HG03442 (cell line): ENCODE measurements around the gene NCKAP5L.

Experiments
- ATAC-seq: cut with Tn5 transposase; IDR thresholded peaks from one replicate; pipeline ENCODE4 v1.9.1; 2021; ENCODE audit warnings: mild to moderate bottlenecking, moderate library complexity; ENCODE audit not compliant: unreplicated experiment

NCKAP5L gene

DNA sequence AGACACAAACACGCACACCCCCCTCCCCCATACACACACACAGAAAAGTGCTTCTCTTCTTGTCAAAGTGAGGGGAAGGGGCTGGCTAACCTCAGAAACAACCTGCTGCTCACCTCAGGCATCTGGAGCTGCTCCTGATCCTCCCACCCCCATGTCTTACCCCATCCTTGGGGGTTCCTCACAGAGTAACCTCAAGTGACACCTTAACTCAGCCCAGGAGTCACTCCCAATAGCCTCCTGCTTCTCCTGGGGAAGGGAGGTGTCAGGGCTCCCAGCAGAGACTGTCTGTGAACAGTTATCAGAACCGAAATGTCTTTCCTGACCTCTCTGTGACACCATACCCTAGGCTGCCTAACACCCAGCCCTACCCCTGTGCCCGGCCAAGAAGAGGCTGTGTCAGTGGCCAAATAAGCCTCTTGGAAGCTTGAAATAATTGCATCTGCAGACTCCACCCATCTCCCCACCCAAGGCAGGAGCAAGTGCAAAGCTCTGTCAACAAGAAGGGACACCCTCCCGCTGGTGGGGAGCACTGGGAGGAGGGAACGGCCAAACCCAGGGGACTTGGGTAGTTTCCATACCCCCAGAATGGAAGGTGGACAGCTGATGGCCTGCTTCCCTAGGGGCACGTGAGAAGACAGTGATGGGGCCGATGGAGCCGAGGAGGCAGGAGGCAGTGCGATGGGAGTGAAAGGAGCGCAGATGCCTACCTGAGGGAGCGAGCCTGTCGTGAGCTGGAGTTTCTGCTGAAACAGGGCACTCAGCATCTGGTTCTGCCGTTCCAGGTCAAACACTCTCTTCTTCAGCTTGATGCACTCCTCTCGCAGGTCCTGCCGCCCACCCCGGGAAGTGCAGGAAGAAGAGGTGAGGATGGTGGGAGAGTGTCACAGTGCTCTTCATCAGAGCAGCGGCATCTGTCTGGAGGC is 26.8 kb downstream of the NCKAP5L start:
- no peak for ATAC-seq

DNA sequence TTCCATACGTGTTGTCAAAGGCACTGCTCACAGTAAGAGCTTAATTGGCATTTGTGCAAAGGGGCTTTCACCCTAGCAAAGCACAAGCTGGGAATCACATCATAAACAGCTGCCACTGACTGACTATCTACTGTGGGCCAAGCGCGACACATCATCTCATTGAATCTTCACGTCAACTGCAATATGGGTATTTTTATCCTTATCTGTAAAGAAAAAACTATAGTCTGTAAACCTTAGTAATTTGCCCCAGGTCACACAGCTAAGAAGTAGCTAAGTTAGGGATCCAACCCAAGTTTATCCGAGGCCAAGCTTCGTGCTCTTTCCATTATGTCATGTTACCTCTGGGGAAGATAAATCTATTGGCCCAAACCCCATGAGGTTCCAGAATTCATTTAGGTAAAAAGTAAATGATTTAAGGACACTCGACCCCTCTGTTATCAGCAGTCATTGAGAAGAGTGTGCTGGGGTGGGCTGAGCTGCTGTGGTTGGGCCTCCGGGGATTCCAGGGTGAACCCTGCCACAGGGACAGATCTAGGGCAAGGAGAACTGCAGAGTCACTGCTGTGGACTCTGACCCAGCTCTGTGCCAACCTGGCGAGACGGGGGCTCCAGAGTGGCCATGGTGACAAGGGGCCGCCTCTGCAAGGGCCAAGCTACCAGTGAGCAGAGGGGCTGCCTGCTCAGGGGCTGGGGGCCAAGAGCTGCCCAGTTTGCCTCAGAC is 27.6 kb downstream of the NCKAP5L start:
- no peak for ATAC-seq

DNA sequence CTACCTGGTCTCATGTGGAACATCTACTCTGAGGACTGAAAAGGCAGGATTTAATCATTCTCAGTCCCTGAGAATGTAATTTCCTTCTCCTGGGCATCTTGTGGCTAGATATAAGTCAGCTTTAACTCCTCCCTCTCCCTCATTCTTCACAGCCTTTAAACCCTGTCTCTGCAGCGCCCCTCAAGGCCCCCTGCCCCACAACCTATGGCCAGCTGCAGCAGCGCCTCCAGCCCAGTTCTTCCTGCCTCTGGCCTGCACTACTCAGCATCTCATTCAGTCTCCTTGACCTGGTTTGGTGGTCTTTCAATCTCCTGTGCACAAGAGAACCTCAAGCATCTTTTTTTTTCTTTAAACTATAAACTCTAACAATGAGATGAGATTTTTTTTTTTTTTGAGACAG is 29.3 kb downstream of the NCKAP5L start:
- no peak for ATAC-seq

DNA sequence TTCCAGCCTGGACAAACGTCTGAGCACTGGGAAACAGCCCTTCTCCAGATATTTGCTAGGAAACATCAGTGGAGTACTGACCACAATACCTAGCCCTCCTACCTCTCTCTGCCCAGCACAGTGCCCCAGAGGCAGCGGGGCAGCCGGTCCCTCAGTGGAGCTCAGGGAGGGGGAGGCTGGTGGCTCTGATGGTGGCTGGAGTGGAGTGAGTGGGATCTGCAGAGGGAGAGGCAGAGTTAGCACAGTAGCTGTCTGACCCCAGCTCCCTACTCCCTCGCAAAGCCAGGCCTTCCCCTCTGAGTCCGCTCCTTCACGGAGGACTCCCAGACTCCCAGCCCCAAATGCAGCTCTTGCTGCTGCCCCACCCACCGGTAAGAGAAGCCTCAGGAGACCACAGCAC is 30.0 kb downstream of the NCKAP5L start:
- no peak for ATAC-seq

DNA sequence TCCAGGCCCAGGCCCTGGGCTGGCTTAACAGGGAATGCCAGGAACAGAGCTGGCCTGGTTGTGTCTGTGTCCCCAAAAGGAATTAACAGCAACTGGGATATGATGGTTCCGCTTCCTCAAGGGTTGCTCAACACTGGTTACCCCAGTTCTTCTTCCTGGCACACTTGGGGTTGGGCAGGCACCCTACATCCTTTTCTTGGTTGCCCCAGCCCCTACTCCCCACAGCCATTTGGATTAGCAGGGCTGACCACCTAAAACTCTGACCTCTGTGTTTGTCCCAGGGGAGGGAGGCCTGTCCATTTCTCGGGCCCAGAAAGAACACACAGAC is 30.8 kb downstream of the NCKAP5L start:
- ATAC-seq: no peak

DNA sequence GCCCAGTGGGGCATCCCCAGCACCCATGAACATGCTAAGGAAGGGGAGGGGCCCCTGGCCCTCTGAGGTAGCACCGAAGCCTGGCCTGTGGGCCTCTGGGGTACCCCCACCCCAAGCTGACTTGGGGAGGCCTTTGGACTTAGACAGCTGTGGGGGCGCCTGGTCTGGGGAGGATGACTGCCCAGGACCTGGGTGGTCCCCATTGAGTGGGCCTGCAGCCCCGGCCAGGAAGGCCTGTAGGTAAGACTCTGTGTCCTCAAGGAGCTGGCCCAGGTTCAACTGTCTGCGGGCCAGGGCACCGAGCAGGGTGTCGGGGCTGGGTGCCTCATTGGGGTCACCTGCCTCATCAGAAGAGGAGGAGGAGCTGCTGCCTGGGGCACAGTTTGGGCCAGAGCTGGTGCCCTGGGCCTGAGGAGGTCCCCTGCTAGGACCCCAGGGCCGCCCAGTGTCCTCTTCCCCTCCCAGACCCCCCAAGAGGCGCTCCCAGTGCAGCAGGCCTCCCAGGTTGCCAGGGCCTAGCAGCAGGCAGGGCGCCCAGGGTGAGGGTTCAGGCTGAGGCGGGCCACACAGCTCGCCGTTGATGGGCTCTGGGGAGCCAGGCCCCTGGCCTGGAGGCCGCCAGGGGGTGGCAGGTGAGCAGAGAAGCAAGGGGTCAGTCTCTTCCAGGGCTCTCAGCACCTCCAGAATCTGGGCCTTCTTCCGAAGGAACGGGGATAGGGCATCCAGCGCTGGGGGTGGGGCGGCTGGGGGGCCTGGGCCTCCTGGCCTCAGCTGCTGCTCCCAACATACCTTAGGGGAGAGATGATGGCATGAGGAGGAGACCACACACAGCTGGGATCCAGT is 31.4 kb downstream of the NCKAP5L start:
- no peak for ATAC-seq

DNA sequence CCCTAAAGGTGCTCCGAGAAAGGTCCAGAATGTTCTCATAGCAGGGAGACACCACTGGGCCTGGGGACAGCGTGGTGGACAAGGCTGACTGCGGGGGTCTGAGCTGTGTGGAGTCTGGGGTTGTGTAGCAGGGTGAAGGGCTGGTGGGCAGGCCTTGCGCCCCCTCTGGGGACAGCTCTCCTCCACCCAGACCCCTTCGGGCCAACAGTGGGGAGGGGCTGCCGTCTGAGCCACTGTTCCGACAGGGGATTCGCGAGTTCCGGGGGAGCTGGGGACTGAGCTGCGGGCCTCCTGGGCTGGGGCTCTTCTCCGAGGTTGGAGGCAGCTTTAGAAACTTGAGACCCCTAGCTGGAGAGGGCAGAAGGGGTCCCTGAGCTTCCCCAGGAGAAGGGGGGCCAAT is 32.1 kb downstream of the NCKAP5L start:
- no peak for ATAC-seq

DNA sequence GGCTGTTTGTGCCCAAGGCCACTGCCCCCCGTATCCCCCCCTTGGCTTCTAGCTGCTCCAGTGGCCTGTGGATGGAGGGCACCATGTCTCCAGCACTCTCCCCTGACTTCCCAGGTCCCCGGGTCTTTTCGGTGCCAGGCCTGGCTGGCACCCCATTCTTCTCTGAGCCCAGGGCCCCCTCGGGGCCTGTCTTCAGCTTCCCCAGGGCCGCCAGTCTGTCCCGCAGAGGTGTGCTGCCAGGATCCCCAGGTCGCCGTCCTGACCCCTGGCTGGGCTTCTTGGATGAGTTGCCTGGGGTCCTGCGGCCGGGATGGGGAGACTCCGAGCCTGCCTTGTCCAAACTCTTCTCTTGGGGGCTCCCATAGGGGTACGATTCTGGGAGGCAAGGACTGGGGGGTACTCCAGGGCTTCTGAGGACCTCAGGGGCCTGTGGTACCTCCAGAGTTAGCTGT is 32.5 kb downstream of the NCKAP5L start:
- no peak for ATAC-seq

DNA sequence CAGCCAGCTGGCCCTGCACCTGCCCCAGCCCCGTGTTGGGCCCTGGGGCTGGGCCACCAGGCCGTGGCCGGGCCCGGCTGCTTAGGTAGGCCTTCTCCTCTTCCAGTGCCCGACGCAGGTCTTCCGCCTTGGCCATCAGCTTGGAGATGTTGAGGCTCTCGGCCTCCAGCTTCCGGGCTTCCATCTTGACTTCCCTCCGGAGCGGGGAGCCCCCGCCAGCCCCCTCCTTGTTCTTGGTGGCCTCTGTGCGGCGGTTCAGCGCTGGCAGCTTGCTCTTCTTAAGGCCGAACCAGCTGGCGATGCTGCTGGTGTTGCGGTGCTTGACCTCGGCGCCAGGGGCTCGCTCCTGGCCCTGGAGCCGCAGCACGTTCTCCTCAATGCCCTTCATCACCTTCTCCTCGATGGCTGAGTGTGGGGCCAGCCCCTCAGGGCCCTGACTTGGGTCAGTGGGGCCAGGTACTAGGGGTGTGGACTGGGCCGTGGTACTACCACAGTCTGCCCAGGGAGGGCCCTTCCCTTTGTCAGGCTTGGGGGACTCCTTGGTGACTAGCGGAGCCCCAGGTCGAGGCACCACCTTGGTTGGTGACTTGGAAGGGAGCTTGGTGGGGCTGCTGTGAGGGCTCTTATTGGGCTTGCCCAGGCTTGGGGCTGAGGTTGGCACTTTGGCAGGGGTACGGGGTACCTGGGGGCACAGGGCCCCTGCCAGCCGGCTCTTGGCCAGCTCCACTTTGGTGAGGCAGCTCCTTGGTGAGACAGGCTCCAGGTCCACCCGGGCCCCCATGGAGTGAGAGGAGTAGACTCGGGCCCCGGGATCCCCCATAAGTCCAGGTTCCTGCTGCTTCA is 33.2 kb downstream of the NCKAP5L start:
- ATAC-seq: no peak

DNA sequence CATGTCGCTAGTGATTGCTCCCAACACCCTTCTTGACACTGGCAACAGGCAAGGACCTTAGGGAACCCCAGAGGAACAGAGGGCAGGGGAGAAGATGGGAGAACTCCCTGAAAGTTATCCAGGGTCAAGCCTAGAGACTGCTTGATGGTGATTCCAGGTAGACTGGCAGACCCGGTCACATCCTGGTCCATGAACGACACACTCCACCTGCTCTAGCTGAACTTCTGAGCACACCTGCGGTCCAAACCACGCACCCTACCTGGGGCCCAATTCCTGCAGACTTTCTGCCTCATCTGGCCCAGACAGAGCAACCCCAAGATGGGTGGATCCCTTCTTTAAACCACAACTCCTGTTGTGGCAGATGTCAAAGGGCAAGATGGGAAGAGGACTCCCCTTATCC is 34.2 kb downstream of the NCKAP5L start:
- no peak for ATAC-seq

DNA sequence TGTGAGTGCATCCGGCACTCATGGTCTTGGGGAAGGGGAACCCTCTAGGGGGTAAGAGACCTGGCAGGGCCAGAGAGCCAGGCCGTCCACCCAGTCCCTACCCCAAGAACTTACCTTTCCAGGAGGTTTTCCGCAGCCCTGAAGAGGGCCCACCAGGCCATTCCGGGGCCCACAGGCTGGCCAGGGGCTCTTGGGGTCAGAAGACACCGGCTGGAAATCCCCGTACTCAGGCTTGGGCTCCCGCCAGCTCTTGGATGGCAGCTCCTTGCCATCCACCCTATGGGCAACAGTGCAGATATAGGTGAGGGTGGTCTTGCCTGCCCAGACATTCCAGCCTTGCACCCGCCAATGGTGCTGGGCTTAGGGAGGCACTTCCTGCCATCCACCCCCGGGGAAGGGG is 34.6 kb downstream of the NCKAP5L start:
- no peak for ATAC-seq

DNA sequence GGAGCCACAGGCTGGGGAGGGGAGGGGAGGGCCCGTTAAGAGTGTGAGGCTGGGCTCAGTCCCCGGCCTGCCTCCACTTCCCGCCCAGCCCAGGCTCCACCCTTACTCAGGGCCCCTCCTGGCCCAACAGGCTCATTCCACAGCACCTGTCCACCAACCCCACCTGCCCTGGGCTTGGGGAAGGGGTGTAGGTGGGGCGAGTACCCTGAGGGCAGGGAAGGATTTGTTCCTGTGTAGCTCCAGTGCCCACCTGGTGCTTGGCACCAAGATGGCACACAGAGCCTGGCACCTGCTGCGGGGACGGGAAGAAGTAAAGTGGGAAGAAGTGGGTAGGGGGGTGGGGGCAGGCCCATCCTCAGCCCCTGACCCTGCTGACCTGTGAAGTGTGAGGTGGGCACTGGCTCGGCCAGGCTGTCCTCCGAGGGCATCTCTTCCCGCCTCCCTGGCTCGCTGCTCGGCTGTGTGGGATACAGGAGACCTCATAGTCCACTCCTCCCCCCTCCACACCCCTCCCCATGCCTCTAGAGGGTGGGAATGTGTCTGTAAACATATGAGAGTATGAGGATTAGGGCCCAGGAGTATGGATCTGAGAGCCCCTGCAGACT is 35.1 kb downstream of the NCKAP5L start:
- no peak for ATAC-seq

DNA sequence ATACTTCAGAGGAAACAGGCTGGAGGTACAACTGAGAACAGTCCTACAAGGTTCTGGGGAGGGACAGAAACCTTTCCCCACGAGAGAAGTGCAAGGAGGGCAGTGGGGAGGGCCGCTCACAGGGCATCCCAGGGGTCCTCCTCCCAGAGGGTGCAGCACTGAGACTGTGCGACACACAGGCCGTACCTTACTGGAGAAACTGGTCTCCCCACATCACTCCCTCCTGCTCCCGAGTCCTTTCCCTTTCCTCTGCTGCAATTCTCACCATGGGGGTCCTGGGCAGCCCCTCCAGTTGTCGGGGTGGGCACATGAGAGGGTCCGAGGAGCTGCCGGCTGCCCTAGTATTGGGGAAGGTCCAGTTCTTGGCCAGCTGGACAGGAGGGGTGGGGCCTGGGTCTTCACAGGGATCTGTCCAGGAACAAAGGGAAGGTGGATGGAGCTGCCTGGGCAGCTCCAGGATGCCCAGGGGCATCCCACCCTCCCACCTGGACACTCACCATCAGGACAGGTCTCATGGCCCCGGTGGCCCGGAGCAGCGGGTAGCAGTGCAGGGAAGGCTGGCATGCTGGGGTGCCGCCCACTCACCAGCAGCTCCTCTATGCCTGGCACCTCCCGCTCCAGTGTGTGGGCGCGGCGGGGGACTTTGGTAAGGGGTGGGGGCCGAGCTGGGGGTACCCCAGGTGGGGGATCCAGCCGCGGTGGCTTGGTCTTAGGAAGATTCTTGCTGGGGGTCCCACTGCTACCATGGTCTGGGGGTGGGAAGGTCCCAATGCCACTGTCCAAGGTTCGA is 35.8 kb downstream of the NCKAP5L start:
- ATAC-seq: no peak

DNA sequence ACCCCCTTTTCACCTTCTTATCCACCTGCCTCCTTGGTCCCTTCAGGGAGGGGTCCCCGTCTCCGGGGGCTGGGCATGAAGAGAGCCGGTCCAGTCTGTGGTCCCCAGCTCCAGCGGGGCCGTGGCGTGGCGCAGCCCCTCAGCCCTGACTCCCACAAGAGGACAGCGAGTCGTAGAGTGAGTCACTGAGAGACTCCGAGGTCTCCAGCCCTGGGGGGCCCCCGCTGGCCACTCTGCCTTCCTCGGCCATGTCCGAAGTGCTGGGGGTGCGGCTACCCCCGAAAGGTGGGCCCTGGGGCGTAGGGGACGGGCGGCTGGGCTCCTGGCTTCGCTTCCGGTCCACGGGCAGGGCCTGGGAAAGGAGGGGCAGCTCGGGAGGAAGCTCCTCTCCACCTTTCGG is 36.5 kb downstream of the NCKAP5L start:
- no peak for ATAC-seq

DNA sequence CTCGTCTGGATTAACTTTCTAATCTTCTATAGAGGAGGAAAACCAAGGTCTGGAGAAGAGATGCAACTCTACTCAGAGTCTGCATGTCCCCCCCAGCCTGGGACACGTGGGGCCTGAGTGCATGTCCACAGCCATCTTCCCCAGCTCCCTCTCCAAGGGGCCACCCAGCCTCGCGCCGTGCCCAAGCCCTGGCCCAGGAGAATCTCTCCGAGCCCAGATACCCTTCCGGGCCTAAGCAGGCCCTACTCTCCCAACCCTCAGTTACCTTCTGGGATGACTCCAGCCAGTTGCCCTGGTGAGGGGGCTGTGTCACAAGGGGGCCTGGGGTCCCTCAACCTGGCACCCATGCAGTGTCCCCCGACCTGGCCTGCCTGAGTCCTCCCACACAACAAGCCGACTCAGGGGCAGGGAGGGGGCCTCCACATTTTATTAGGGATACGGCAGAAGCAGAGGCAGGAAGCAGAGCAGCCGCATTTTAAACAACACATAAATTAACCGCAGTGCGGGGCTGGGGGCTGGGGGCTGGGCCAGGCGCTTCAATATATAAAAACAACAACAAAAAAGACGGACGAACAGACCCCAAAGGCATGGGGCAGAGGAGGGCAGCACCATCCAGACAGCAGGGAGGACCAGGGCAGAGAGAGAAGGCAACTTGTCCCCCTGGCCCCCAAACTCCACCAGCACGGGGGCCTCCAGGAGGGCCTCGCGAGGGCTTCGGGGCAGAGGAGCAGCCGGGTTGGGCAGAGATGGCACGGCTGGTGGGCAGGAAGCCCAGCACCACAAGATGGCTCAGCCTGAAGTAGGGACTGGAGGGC is 37.3 kb downstream of the NCKAP5L start:
- no peak for ATAC-seq

DNA sequence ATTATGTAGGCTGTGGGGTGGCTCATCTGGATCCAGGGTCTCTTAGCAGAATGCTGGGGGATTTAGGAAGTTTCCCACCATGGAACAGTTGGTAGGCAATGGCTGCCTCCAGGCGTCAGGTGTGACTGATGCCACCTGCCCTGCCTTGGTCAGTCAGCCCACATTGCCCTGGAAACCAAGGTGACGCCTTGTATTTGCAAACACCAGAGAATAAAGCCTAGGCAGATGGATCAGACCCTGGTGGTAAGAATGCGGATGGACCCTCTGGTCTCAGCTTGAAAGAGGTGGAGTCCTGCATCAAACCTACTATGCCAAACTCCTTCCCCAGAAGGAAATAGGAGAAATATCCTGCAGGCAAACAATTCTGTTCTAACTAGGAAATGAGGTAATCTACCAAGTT is 38.2 kb downstream of the NCKAP5L start:
- no peak for ATAC-seq

DNA sequence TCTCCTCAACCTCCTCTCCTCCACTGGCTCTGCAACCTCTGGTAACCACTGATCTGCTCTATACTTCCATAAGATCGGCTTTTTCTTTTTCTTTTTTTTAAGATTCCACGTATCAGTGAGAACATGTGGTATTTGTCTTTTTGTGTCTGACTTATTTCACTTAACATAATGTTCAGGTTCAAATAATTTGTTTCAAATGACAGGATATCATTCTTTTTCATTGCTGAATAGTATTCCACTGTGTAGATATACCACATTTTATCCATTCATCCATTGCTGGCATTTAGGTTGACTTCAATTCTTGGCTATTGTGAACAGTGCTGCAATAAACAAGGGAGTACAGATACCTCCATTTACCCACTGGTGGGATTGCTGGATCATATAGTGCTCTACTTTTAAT is 40.5 kb downstream of the NCKAP5L start:
- no peak for ATAC-seq

DNA sequence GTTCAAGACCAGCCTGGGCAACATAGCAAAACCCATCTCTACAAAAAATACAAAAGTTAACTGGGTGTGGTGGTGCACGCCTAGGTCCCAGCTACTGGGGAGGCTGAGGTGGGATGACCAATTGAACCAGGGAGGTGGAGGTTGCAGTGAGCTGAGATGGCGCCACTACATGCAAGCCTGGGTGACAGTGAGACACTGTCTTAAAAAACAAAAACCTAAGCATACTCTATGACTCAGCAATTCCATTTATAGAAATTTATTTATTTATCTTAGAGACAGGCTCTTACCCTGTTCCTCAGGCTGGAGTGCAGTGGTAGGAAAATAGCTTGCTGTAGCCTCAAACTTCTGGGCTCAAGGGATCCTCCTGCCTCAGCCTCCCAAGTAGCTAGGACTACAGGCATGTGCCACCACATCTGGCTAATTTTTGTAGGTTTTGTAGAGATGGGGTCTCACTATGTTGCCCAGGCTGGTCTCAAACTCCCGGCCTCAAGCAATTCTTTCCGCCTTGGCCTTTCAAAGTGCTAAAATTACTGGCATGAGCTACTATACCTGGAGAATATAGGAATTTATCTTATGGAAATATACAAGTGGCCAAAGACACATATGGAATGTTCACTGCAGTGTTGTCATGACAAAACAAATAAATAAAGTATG is 43.3 kb downstream of the NCKAP5L start:
- no peak for ATAC-seq
